IPS-NIHi7 (cell line): ENCODE results near the gene TTC39B.
"Not testable (repeated sequence)": the region's sequence is repeated elsewhere in the genome, so short reads cannot be mapped to it uniquely, and the experiment has no call there.

Experiments used
- DNase-seq: peaks from one replicate; pipeline ENCODE4 v3.0.0; 2012; ENCODE audit warnings: mixed read lengths; ENCODE audit errors: extremely low spot score

TTC39B gene

DNA sequence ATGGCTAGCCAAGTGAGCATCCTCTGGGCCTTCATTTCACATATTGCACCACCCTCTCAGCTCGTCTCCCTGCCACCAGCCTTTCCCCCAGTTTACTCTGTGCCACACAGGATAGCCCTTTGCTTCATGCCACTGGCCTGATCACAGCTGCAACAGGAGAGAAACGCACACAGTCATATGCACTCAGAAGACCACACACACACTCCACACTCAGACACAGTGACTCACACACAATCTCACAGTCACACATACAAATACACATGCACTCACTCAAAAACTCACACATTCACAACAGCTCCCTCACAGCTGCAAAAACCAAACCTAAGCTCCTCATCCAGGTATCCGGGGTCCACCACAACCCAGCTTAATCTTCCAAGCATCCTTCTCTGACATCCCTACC, 38.7 kb downstream of the TTC39B start:
- no peak for DNase-seq

GRCh38 chr9:15264918-15265317, 42.1 kb downstream of the TTC39B start:
- DNase-seq = no peak

GRCh38 chr9:15262581-15262980, 44.4 kb downstream of the TTC39B start:
- DNase-seq = no peak

- no peak for DNase-seq
These were observed 50.6 kb downstream of the TTC39B start for GRCh38 chr9:15256426-15256825.

- no peak for DNase-seq
These were observed 53.2 kb downstream of the TTC39B start for GRCh38 chr9:15253786-15254185.

GRCh38 chr9:15253197-15253596, 53.8 kb downstream of the TTC39B start:
- no peak for DNase-seq

- DNase-seq = no peak
These were observed 57.0 kb downstream of the TTC39B start for GRCh38 chr9:15249981-15250380.

DNA sequence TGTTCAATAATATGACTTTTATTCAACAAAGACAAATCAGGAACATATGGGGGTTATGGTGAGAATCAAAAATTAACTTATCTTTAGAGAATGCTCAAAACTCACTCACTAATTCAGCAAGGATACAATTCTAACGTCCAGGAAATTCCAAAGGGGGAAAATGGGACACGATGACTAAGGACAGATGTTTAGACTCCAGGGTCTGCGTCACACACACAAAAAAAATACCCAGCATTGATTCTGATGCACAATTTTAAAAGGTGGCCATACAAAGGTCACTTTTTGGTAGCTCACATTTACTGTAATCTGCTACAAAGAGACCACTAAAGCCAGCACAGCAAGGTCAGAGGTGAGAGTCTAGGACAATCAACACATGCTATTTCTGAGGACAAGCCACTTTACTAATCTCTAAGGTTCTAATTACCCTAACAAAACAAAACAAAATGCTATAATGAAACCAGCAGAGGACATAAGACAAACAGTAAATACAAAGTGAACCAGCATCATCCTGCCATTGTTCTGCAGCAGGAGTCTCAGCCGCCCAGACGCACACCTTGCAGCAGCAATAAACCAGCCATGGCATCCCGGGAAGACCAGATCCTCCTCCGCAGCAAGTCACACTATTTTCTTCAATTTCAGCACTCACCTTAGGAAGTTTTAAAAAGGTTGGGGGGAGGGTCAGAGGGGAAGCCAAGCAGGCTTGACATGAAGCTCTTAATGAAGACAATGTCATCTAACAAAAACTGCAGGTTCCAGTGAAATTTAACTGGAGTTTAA, 57.8 kb downstream of the TTC39B start:
- peak; percentile 34 for DNase-seq

DNA sequence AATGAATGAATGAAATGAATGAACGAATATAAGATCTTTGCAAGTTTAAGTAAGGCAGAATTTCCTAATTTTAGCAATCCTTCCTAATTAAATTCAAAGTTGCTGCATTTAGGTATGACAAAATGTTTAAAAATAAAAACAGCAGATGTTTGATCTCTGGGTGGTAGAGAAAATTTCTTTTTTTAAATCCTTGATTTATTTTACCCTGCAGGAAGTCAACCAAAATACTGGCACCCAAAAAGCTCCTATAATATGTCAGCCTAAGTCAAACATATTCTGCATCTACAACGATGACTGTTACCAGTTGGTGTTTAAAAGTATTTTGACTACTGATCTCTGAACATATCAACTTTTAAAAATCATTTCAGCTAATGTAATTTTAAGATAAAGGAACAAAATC, 58.4 kb downstream of the TTC39B start:
- no peak for DNase-seq

DNA sequence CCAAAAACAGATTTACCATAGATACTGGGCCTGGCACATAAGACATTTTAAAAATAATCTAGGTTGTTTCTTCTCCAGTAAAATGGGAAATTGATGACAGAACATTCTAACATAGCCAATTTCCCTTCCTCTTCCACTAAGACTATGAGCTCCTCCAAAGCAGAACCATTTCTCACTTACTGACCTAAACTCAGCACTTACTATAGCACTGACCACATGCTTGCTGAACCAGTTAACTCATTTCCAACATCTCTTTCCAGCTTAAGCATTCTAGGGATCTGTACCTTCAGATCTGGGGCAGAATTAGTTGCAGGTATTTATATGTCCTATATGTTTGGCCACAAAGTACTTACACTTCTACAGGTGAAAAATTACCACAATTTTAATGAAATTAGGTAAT, 58.9 kb downstream of the TTC39B start:
- DNase-seq = no peak

DNA sequence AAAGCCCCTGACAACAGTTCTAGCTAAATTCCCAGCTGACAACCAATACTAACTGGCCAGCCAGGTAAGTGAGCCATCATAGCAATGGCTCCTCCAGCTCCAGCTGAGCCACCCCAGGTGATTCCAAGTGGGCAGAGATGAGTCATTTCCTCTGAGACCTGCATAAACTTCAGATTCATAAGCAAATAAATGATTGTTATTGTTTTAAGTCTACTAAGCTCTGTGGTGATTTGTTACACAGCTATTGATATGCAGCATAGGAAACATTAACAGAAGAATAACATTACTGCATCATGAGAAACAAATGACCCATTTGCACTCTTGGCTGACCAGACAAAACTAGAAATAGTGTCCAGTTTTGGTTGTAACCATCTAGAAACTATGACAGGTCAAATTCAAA, 60.3 kb downstream of the TTC39B start:
- DNase-seq = no peak

GRCh38 chr9:15246243-15246642, 60.8 kb downstream of the TTC39B start:
- DNase-seq = no peak

- no peak for DNase-seq
These were observed 63.0 kb downstream of the TTC39B start for GRCh38 chr9:15244001-15244441.

DNA sequence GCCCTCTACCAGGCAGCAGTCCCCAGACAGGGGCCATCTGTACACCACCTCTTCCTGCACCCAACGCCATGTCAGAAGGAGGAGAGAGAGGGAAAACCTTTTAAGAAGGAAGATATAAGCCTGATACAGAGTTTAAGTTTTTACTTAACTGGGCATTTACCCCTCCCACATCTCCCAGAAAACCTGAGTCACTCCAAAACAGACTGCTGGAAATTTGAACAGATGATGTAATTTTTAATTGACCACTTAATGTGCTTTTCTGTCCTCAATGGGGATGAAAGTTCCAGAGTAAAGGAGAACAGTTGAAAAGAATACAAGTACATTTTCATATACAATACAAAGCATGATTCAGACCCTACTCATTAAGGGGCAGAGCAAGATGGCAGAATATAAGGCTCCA, 63.9 kb downstream of the TTC39B start:
- no peak for DNase-seq

DNA sequence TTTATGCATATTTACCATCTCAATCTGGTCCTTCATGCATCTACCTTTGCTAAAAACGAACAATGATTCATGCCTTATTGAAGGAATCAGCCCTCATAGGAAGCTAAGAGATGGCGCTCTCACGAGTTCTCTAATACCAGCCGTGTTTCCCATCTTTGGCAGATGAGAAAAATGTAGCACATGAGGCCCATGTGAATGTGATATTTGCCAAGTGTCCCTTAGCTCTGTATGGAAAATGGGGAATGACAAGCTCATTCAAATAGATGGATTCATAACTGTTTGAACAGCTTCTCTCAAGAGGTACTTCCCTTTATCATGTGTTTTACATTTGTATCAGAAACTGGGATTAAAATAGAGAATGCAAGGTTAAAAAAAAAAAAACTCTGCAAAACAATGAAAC, 66.1 kb downstream of the TTC39B start:
- DNase-seq = no peak

GRCh38 chr9:15239816-15240215, 67.2 kb downstream of the TTC39B start:
- no peak for DNase-seq

- DNase-seq = no peak
These were observed 68.4 kb downstream of the TTC39B start for GRCh38 chr9:15238646-15239045.

DNA sequence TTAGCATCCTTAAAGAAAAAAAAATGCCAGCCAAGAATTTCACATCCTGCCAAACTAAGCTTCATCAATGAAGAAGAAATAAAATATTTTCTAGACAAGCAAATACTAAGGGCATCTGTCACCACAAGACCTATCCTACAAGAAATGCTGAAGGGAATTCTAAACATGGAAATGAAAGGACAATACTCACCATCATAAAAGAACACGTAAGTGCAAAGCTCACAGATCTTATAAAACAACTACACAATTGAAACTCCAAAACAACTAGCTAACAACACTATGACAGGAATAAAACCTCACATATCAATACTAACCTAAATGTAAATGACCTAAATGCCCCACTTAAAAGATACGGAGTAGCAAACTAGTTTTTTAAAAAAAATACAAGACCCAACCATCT, 71.4 kb downstream of the TTC39B start:
- no peak for DNase-seq

GRCh38 chr9:15233941-15234490, 73.0 kb downstream of the TTC39B start:
- not testable (repeated sequence) for DNase-seq

GRCh38 chr9:15232706-15233280, 74.2 kb downstream of the TTC39B start:
- DNase-seq = not testable (repeated sequence)

GRCh38 chr9:15231788-15232635, 75.0 kb downstream of the TTC39B start:
- peak; percentile 71 for DNase-seq

- DNase-seq = no peak
These were observed 77.6 kb downstream of the TTC39B start for GRCh38 chr9:15229409-15229808.
